Measurements from ENCODE around the gene GID4.

GID4 gene

GRCh38 chr17:18093616-18094408 lies 54.6 kb downstream of the GID4 start:
- Histone ChIP-seq H3K9ac (ENCODE audit: low read depth, low read length, poor library complexity, severe bottlenecking) (no peak overlapping the region), H3F3A (ENCODE audit: low read depth) (no peaks in the 10 kb centered on the region), H3K79me2 (ENCODE audit: insufficient read depth, low read length) (peaks cover 12% of the 10 kb centered on the region), H3K9me3 (ENCODE audit: insufficient read depth, low read depth, low read length) (no peaks in the 10 kb centered on the region), H3K36me3 (ENCODE audit: insufficient read depth, low read length) (peaks cover 5% of the 10 kb centered on the region; the same call in 1 of the 2 replicates), H3K9me2 (replicated peaks; ENCODE audit: low read depth, low read length) (no peaks in the 10 kb centered on the region), H4K20me1 (ENCODE audit: insufficient read depth, low read length, poor library complexity, severe bottlenecking) (no peaks in the 10 kb centered on the region), H3K27me3 (ENCODE audit: insufficient read depth, low read length, poor library complexity, severe bottlenecking) (no peaks in the 10 kb centered on the region), H3K4me3 (ENCODE audit: low read length, poor library complexity, severe bottlenecking) (no peak overlapping the region), H3K4me1 (ENCODE audit: insufficient read depth, low read length, poor library complexity, severe bottlenecking) (peaks cover 7% of the 10 kb centered on the region), H2AFZ (ENCODE audit: low read length) (no peak overlapping the region), H3K4me2 (ENCODE audit: low read depth, low read length, poor library complexity, severe bottlenecking) (no peak overlapping the region)
- TF ChIP-seq, protein P1, sequence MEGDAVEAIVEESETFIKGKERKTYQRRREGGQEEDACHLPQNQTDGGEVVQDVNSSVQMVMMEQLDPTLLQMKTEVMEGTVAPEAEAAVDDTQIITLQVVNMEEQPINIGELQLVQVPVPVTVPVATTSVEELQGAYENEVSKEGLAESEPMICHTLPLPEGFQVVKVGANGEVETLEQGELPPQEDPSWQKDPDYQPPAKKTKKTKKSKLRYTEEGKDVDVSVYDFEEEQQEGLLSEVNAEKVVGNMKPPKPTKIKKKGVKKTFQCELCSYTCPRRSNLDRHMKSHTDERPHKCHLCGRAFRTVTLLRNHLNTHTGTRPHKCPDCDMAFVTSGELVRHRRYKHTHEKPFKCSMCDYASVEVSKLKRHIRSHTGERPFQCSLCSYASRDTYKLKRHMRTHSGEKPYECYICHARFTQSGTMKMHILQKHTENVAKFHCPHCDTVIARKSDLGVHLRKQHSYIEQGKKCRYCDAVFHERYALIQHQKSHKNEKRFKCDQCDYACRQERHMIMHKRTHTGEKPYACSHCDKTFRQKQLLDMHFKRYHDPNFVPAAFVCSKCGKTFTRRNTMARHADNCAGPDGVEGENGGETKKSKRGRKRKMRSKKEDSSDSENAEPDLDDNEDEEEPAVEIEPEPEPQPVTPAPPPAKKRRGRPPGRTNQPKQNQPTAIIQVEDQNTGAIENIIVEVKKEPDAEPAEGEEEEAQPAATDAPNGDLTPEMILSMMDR (conservative IDR thresholded peaks at IDR 0.05; ENCODE audit: low read length): peak; percentile 59
- no peak for TF ChIP-seq EZH2phosphoT487 (IDR thresholded peaks at IDR 0.05; ENCODE audit: borderline replicate concordance)

GRCh38 chr17:18094409-18094807 lies 55.2 kb downstream of the GID4 start:
- no peaks in the 10 kb centered on the region for H3F3A ChIP-seq (ENCODE audit: low read depth)
- H4K20me1 ChIP-seq (ENCODE audit: insufficient read depth, low read length, poor library complexity, severe bottlenecking): no peaks in the 10 kb centered on the region
- no peak overlapping the region for H3K9ac ChIP-seq (ENCODE audit: low read depth, low read length, poor library complexity, severe bottlenecking)
- H3K9me3 ChIP-seq (ENCODE audit: insufficient read depth, low read depth, low read length): no peaks in the 10 kb centered on the region
- no peak overlapping the region for H3K4me2 ChIP-seq (ENCODE audit: low read depth, low read length, poor library complexity, severe bottlenecking)
- no peak overlapping the region for H3K4me3 ChIP-seq (ENCODE audit: low read length, poor library complexity, severe bottlenecking)
- peaks cover 6% of the 10 kb centered on the region for H3K79me2 ChIP-seq (ENCODE audit: insufficient read depth, low read length)
- H3K27me3 ChIP-seq (ENCODE audit: insufficient read depth, low read length, poor library complexity, severe bottlenecking): no peaks in the 10 kb centered on the region
- no peaks in the 10 kb centered on the region for H3K9me2 ChIP-seq (replicated peaks; ENCODE audit: low read depth, low read length)
- peaks cover 11% of the 10 kb centered on the region; the same call in 1 of the 2 replicates for H3K36me3 ChIP-seq (ENCODE audit: insufficient read depth, low read length)
- TF ChIP-seq EZH2phosphoT487 (IDR thresholded peaks at IDR 0.05; ENCODE audit: borderline replicate concordance): no peak
- H2AFZ ChIP-seq (ENCODE audit: low read length): no peak overlapping the region
- H3K4me1 ChIP-seq (ENCODE audit: insufficient read depth, low read length, poor library complexity, severe bottlenecking): peaks cover 4% of the 10 kb centered on the region

DNA sequence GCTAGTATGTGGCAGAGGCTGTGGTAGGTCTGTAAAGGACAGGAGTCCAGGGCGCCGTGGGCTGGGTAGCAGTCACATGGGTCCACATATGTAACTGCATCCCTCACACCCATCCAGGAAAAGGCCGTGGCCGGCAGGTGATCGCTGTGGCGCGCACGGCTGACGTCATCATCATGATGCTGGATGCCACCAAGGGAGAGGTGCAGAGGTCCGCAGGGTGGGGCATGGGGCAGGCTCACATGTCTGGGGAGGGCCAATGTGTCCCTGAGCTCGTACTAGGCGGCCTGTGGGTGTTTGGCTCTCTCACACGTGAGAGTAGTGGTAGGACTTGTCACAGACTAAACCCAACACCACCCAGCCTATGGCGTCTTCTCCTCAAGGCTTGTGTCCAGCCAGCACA lies 60.3 kb downstream of the GID4 start:
- no peaks in the 10 kb centered on the region for H3K9me2 ChIP-seq (replicated peaks; ENCODE audit: low read depth, low read length)
- no peaks in the 10 kb centered on the region for H4K20me1 ChIP-seq (ENCODE audit: insufficient read depth, low read length, poor library complexity, severe bottlenecking)
- no peak overlapping the region for H3K4me3 ChIP-seq (ENCODE audit: low read length, poor library complexity, severe bottlenecking)
- H3K4me1 ChIP-seq (ENCODE audit: insufficient read depth, low read length, poor library complexity, severe bottlenecking): no peaks in the 10 kb centered on the region
- no peaks in the 10 kb centered on the region for H3K79me2 ChIP-seq (ENCODE audit: insufficient read depth, low read length)
- no peaks in the 10 kb centered on the region for H3K27me3 ChIP-seq (ENCODE audit: insufficient read depth, low read length, poor library complexity, severe bottlenecking)
- H3K36me3 ChIP-seq (ENCODE audit: insufficient read depth, low read length): peaks cover 23% of the 10 kb centered on the region; the same call in 1 of the 2 replicates
- no peak overlapping the region for H2AFZ ChIP-seq (ENCODE audit: low read length)
- H3K9ac ChIP-seq (ENCODE audit: low read depth, low read length, poor library complexity, severe bottlenecking): no peak overlapping the region
- H3F3A ChIP-seq (ENCODE audit: low read depth): no peaks in the 10 kb centered on the region
- no peaks in the 10 kb centered on the region for H3K9me3 ChIP-seq (ENCODE audit: insufficient read depth, low read depth, low read length)
- no peak for TF ChIP-seq EZH2phosphoT487 (IDR thresholded peaks at IDR 0.05; ENCODE audit: borderline replicate concordance)
- TF ChIP-seq, protein P1 (conservative IDR thresholded peaks at IDR 0.05; ENCODE audit: low read length): no peak
- no peak overlapping the region for H3K4me2 ChIP-seq (ENCODE audit: low read depth, low read length, poor library complexity, severe bottlenecking)

Data from Loucy (cell line).